ENCODE results near the gene ACTRT2. TPM values are rescaled to one million over a fixed set of nuclear protein-coding genes. Genes with fewer than 3 reads are reported as not detected.

The ACTRT2 gene
- total RNA-seq, 2 donors from 2014 or later = not detected

- intact Hi-C loops (cut with DNase I) = no loop called here
- DNase-seq = no peak
- peak; percentile 30 for ATAC-seq
Observed at GRCh38 chr1:3000671-3001470, 20.4 kb upstream of the ACTRT2 start.

DNA sequence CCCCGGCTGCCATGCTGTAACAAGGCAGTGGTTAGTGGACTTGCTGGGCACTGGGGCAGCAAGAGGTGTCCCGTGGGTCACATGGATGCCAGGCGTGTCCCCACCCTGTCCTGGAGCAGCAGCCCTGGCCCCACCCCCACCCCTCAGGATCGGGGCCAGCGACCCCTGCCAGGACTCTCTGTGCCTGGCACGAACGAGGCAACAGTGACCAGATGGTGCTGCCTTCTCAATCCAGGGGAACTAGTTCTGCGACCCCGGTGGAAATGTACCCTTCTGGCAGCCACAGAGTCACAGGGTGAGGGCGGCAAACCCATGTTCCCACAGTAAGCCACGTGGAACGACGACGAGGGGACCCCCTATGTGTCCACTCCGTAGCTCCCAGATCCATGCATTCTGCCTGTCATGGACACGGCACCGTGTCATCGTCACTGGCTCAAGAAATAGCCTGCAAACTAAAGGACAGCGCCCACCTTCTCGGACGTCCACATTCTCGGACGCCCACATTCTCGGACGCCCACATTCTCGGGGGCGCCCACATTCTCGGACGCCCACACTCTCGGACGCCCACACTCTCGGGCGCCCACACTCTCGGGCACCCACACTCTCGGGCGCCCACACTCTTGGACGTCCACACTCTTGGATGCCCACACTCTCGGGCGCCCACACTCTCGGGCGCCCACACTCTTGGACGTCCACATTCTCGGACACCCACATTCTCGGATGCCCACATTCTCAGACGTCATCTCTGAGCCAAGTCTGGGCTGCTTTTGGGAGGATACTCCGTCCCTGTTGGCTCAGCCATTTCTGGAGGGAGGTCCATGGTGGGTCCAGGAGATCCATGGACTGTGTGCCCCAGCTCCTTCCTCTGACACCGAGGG, 19.6 kb upstream of the ACTRT2 start:
- no peak overlapping the region for H3K4me3 ChIP-seq
- no peaks in the 10 kb centered on the region for H3K4me1 ChIP-seq
- DNase-seq (no peak), ATAC-seq (no peak)
- intact Hi-C loops (cut with DNase I) = no loop called here
- no peak overlapping the region for H3K27ac ChIP-seq
- TF ChIP-seq POLR2A (IDR thresholded peaks at IDR 0.05) (no peak), CTCF (IDR thresholded peaks at IDR 0.05) (no peak)
- no peaks in the 10 kb centered on the region for H3K9me3 ChIP-seq
- no peaks in the 10 kb centered on the region for H3K36me3 ChIP-seq (replicated peaks in 1 of 2; ENCODE audit: insufficient read depth in 1 of 2, low read depth in 2 of 2)
- no peaks in the 10 kb centered on the region for H3K27me3 ChIP-seq
- 81 to 87% methylated on average over 33 to 44 of the region's 47 CpGs for WGBS, 2 donors

More at GRCh38 chr1:3000671-3001470, 20.4 kb upstream of the ACTRT2 start:
- 53 to 71% methylated on average over 7 to 20 of the region's 20 CpGs for WGBS, 2 donors
- TF ChIP-seq CTCF (IDR thresholded peaks at IDR 0.05) = no peak
- TF ChIP-seq POLR2A (IDR thresholded peaks at IDR 0.05) = no peak
- H3K9me3 ChIP-seq = no peaks in the 10 kb centered on the region
- no peak overlapping the region for H3K4me3 ChIP-seq
- no peaks in the 10 kb centered on the region for H3K36me3 ChIP-seq (replicated peaks in 1 of 2; ENCODE audit: insufficient read depth in 1 of 2, low read depth in 2 of 2)
- no peaks in the 10 kb centered on the region for H3K4me1 ChIP-seq
- H3K27me3 ChIP-seq = no peaks in the 10 kb centered on the region
- no peak overlapping the region for H3K27ac ChIP-seq

- DNase-seq (no peak), ATAC-seq (no peak)
- Histone ChIP-seq H3K36me3 (replicated peaks in 1 of 2; ENCODE audit: insufficient read depth in 1 of 2, low read depth in 2 of 2) (no peaks in the 10 kb centered on the region), H3K27ac (no peak overlapping the region), H3K27me3 (no peaks in the 10 kb centered on the region), H3K4me3 (no peak overlapping the region), H3K4me1 (no peaks in the 10 kb centered on the region), H3K9me3 (peaks cover 0 to 8% (median 0%) of the 10 kb centered on the region in 3 donors)
- WGBS, 2 donors = 84 to 87% methylated on average over 17 to 20 of the region's 23 CpGs
- TF ChIP-seq POLR2A (IDR thresholded peaks at IDR 0.05) (no peak), CTCF (IDR thresholded peaks at IDR 0.05) (no peak)
- intact Hi-C loops (cut with DNase I) = no loop called here
Observed at GRCh38 chr1:3002349-3003038, 18.8 kb upstream of the ACTRT2 start.

DNA sequence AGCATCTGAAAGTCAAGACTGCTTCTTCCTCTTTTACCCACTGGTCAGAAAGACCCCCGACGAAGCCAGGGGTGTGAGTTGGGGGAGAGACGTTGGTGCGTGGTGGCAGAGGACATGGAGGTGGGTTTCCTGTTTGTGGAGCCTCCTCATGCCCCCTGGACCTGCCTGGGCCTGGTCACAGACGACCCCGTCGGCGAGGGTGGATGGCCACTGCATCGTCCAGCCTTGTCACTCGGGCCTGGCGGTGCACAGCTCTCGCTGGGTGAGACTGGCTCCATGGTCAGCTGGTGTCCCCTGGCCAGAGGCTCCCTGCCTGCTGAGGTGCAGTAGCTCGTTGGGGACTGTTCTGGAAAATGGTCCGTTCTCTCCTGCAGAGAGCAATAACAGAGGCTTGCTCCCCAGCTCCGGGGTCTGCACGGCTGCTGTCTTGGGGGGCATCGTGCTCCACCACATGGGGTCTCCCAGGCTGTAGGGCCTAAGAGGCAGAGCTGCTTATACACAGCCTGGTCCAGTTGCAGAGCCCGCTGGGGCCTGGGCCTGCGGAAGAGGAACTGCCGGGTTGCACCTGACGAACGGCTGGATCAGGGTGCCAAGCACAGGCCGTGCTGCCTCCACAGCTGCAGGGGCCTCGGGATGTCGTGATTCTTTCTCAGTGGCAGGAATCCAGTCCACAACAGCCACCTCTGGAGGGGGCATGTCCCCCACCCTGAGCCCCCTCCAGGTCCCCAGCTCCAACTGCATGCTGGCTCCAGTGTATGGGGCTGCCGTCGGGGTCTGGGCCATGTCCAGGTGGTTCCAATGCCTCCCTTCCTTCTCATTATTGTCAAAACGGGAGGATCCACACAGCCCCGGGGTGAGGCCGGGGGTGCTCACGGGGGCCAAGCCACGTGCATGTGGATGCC, 18.0 kb upstream of the ACTRT2 start:
- DNase-seq = no peak
- Histone ChIP-seq H3K9me3 (peaks cover 0 to 11% (median 0%) of the 10 kb centered on the region in 3 donors), H3K4me3 (no peak overlapping the region), H3K36me3 (replicated peaks in 1 of 2; ENCODE audit: insufficient read depth in 1 of 2, low read depth in 2 of 2) (no peaks in the 10 kb centered on the region), H3K4me1 (no peaks in the 10 kb centered on the region), H3K27ac (no peak overlapping the region), H3K27me3 (no peaks in the 10 kb centered on the region)
- TF ChIP-seq CTCF (IDR thresholded peaks at IDR 0.05) = no peak
- TF ChIP-seq POLR2A (IDR thresholded peaks at IDR 0.05) = no peak
- intact Hi-C loops (cut with DNase I) = no loop called here
- WGBS, 2 donors = 71 to 80% methylated on average over 10 to 32 of the region's 32 CpGs
- no peak for ATAC-seq
